ENCODE measurements around the gene SNN.

Gene SNN

GRCh38 chr16:11667824-11668622 lies at the start of gene SNN:
SNN (plus strand) TSS chr16:11668455; CDS start chr16:11676060, 7,605 bp downstream.
- peak; percentile 98 for DNase-seq (ENCODE audit: low spot score)

GRCh38 chr16:11619327-11619851 lies 48.9 kb upstream of the SNN start:
- DNase-seq (ENCODE audit: low spot score): no peak

- no peak for DNase-seq (ENCODE audit: low spot score)
These were observed 47.8 kb upstream of the SNN start for GRCh38 chr16:11620243-11621003.

- DNase-seq (ENCODE audit: low spot score): no peak
These were observed 46.7 kb upstream of the SNN start for GRCh38 chr16:11621539-11621919.

- DNase-seq (ENCODE audit: low spot score): peak; percentile 47
These were observed 46.2 kb upstream of the SNN start for GRCh38 chr16:11621920-11622651.

GRCh38 chr16:11624205-11624604 lies 44.0 kb upstream of the SNN start:
- DNase-seq (ENCODE audit: low spot score): no peak

GRCh38 chr16:11624636-11625607 lies 43.3 kb upstream of the SNN start:
- DNase-seq (ENCODE audit: low spot score): no peak

GRCh38 chr16:11625769-11626168 lies 42.5 kb upstream of the SNN start:
- no peak for DNase-seq (ENCODE audit: low spot score)

- no peak for DNase-seq (ENCODE audit: low spot score)
These were observed 41.5 kb upstream of the SNN start for GRCh38 chr16:11626657-11627291.

GRCh38 chr16:11627292-11627663 lies 41.0 kb upstream of the SNN start:
- no peak for DNase-seq (ENCODE audit: low spot score)

GRCh38 chr16:11627822-11628457 lies 40.3 kb upstream of the SNN start:
- DNase-seq (ENCODE audit: low spot score): no peak

- DNase-seq (ENCODE audit: low spot score): no peak
These were observed 38.9 kb upstream of the SNN start for GRCh38 chr16:11629071-11630030.

GRCh38 chr16:11630046-11630767 lies 38.0 kb upstream of the SNN start:
- no peak for DNase-seq (ENCODE audit: low spot score)

GRCh38 chr16:11630768-11631056 lies 37.5 kb upstream of the SNN start:
- DNase-seq (ENCODE audit: low spot score): no peak

GRCh38 chr16:11631214-11631613 lies 37.0 kb upstream of the SNN start:
- no peak for DNase-seq (ENCODE audit: low spot score)

GRCh38 chr16:11632455-11632939 lies 35.8 kb upstream of the SNN start:
- DNase-seq (ENCODE audit: low spot score): peak; percentile 75

- DNase-seq (ENCODE audit: low spot score): no peak
These were observed 35.1 kb upstream of the SNN start for GRCh38 chr16:11633113-11633512.

GRCh38 chr16:11634312-11634711 lies 33.9 kb upstream of the SNN start:
- no peak for DNase-seq (ENCODE audit: low spot score)
